Activated T-helper 2 cell treated with anti-CD3 and anti-CD28 coated beads, Interferon-gamma antibody, Interleukin-2, Interleukin-4, amounts not matched to agents 10 μg/mL and 5 μg/mL and 100 μg/mL, durations not matched to agents 14 hours and 24 hours and 36 hours (primary cell): ENCODE measurements around the gene ZKSCAN1. TPM values are rescaled to one million over a fixed set of nuclear protein-coding genes. Genes with fewer than 3 reads are reported as not detected.
"Not testable (repeated sequence)": the region's sequence is repeated elsewhere in the genome, so short reads cannot be mapped to it uniquely, and the experiment has no call there.

Experiments used
- DNase-seq: peaks from one replicate; pipeline ENCODE4 v3.0.0; 2021; ENCODE audit warnings: low spot score
- H3K27ac Mint-ChIP-seq: one replicate; pipeline ENCODE4 v1.8.0; 2021; ENCODE audit warnings: mixed read lengths
- H3K27me3 Mint-ChIP-seq: one replicate; pipeline ENCODE4 v1.8.0; 2021; ENCODE audit warnings: low read depth, mixed read lengths
- H3K36me3 Mint-ChIP-seq: one replicate; pipeline ENCODE4 v1.8.0; 2021; ENCODE audit warnings: low read depth, mixed read lengths
- H3K4me1 Mint-ChIP-seq: one replicate; pipeline ENCODE4 v1.8.0; 2021; ENCODE audit warnings: low read depth, mixed read lengths
- H3K4me3 Mint-ChIP-seq: one replicate; pipeline ENCODE4 v1.8.0; 2021; ENCODE audit warnings: low read depth, mild to moderate bottlenecking, moderate library complexity, mixed read lengths
- H3K9me3 Mint-ChIP-seq: one replicate; pipeline ENCODE4 v1.8.0; 2021; ENCODE audit warnings: mixed read lengths
- intact Hi-C: fragments of 100-400 bp; cut with micrococcal nuclease; formaldehyde crosslinking; loops from one replicate; pipeline ENCODE4 v1.15.1; 2023
- total RNA-seq: library from RNA; stranded (reverse); gene quantifications from 2 replicates; pipeline ENCODE4 v1.2.3, GENCODE V29; 2022

ZKSCAN1 gene
- total RNA-seq, 1 donor from 2014 or later, result 59.0 TPM

DNA sequence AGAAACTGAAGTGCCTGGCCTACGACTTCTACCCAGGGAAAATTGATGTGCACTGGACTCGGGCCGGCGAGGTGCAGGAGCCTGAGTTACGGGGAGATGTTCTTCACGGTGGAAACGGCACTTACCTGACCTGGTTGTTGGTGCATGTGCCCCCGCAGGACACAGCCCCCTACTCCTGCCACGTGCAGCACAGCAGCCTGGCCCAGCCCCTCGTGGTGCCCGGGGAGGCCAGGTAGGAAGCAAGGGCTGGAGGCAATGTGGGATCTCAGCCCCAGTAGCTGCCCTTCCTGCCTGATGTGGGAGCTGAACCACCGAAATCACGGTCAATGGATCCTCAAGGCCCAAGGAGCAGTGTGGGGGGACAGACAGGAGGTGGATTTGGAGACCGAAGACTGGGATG, 28.1 kb upstream of the ZKSCAN1 start:
- peaks cover 20% of the 10 kb centered on the region for H3K27me3 Mint-ChIP-seq
- DNase-seq, H3K36me3 Mint-ChIP-seq, intact Hi-C loops, H3K4me1 Mint-ChIP-seq, H3K9me3 Mint-ChIP-seq, H3K4me3 Mint-ChIP-seq, H3K27ac Mint-ChIP-seq: not testable (repeated sequence)

DNA sequence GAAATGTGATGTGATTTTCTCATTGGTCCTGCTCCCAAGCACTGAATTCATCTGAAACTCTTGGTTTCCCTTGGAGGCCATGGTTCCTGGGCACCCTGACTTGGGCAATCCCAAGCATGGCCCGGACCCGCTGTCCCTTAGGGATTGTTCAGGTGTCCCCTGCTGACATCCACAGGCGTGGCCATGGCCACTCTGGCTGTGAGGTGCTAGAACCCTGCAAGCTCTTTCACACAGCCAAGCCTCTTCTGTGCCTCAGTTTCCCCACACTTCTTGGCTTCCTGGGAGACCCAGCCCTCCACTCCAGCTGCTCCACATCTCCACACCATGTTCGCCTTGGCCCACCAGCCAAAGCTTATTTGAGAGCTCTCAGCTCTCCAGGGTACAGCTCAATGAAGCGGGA, 27.6 kb upstream of the ZKSCAN1 start:
- intact Hi-C loops, result no loop called here
- Mint-ChIP-seq H3K4me3 (no peak overlapping the region), H3K27me3 (peaks cover 16% of the 10 kb centered on the region), H3K4me1 (peaks cover 6% of the 10 kb centered on the region), H3K36me3 (no peaks in the 10 kb centered on the region), H3K27ac (no peak overlapping the region), H3K9me3 (peaks cover under 1% of the 10 kb centered on the region)
- no peak for DNase-seq

DNA sequence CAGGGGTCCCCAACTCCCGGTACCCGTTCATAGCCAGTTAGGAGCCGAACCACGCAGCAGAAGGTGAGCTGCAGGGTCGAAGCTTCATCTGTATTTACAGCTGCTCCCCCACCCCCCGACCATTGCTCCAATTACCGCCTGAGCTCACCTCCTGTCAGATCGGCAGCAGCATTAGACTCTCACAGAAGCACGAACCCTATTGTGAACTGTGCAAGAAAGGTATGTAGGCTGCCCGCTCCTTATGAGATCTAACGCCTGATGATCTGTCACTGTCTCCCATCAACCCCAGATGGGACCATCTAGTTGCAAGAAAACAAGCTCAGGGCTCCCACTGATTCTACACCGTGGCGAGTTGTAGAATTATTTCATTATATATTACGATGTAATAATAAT, 24.9 kb upstream of the ZKSCAN1 start:
- H3K4me3 Mint-ChIP-seq, result no peak overlapping the region
- DNase-seq, result no peak
- intact Hi-C loops, result loop anchor here (1.0 to 5.0 kb wide), 3 partner anchors 77 to 142 kb away; partner anchors contain the start of gene ZNF3
- peaks cover 9% of the 10 kb centered on the region for H3K27me3 Mint-ChIP-seq
- H3K9me3 Mint-ChIP-seq, result no peaks in the 10 kb centered on the region
- no peak overlapping the region for H3K27ac Mint-ChIP-seq
- H3K36me3 Mint-ChIP-seq, result no peaks in the 10 kb centered on the region
- peaks cover 4% of the 10 kb centered on the region for H3K4me1 Mint-ChIP-seq

DNA sequence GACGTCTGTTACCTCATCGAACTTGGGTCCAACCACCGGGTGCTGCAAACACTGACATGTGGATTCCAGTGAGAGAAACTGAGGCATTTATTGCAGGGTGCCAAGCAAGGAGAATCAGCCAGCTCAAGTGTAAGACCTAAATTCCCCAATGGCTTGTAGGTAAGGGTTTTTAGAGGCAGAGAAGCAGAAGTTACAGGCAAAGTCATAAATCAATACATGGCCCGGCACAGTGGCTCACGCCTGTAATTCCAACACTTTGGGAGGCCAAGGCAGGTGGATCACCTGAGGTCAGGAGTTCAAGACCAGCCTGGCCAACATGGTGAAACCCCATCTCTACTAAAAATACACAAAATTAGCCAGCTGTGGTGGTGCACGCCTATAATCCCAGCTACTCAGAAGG, 23.9 kb upstream of the ZKSCAN1 start:
- intact Hi-C loops, result loop anchor here (5.0 kb wide), 2 partner anchors 91 to 141 kb away; partner anchors contain the start of gene ZNF3
- not testable (repeated sequence) for H3K4me1 Mint-ChIP-seq, H3K9me3 Mint-ChIP-seq, H3K27me3 Mint-ChIP-seq, H3K36me3 Mint-ChIP-seq, H3K4me3 Mint-ChIP-seq, H3K27ac Mint-ChIP-seq, DNase-seq

DNA sequence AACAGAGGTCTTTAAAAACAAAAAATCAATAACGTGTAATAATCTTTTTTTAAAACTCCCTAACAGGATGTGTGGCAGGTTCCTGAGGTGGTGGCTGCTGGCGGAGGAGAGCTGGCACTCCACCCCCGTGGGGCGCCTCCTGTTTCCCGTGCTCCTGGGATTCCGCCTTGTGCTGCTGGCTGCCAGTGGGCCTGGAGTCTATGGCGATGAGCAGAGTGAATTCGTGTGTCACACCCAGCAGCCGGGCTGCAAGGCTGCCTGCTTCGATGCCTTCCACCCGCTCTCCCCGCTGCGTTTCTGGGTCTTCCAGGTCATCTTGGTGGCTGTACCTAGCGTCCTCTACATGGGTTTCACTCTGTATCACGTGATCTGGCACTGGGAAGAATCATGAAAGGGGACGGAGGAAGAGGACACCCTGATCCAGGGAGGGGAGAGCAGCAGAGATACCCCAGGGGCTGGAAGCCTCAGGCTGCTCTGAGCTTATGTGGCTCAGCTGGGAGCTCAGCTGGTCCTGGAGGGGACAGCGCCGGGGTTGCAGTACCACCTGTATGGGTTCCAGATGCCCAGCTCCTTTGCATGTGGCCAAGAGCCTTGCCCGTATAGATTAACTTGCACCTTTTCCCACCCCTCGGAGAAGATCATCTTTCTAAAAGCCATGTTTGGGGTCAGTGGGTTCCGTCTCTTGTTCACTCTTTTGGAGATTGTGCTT, 22.9 kb upstream of the ZKSCAN1 start:
- intact Hi-C loops, result loop anchor here (5.0 kb wide), 2 partner anchors 90 to 140 kb away; partner anchors contain the start of gene ZNF3
- no peaks in the 10 kb centered on the region for H3K36me3 Mint-ChIP-seq
- H3K4me1 Mint-ChIP-seq, result peaks cover 11% of the 10 kb centered on the region
- H3K4me3 Mint-ChIP-seq, result no peak overlapping the region
- peaks cover 5% of the 10 kb centered on the region for H3K27me3 Mint-ChIP-seq
- no peaks in the 10 kb centered on the region for H3K9me3 Mint-ChIP-seq
- H3K27ac Mint-ChIP-seq, result no peak overlapping the region
- DNase-seq, result no peak

DNA sequence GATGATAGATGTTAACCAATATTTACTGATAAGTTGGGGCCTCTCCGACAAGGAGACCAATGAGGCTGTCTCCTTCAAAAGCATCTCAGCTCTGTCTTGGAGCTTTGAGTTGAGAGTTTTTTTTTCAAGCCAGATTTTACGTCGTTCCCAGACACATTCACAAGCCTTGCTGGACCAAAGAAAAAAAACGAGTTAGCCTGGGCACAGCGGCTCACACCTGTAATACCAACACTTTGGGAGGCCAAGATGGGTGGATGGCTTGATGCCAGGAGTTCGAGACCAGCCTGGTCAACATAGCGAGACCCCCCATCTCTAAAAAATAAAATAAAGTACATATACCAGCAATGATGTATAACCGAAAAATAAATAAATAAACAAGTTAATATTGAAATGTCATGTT, 20.6 kb upstream of the ZKSCAN1 start:
- no peaks in the 10 kb centered on the region for H3K27me3 Mint-ChIP-seq
- peaks cover 14% of the 10 kb centered on the region for H3K4me1 Mint-ChIP-seq
- H3K4me3 Mint-ChIP-seq, result no peak overlapping the region
- no peak overlapping the region for H3K27ac Mint-ChIP-seq
- no peaks in the 10 kb centered on the region for H3K9me3 Mint-ChIP-seq
- DNase-seq, result no peak
- H3K36me3 Mint-ChIP-seq, result no peaks in the 10 kb centered on the region
- intact Hi-C loops, result loop anchor here (1.0 to 5.0 kb wide), 3 partner anchors 58 to 137 kb away; partner anchors contain the start of gene ZNF3

DNA sequence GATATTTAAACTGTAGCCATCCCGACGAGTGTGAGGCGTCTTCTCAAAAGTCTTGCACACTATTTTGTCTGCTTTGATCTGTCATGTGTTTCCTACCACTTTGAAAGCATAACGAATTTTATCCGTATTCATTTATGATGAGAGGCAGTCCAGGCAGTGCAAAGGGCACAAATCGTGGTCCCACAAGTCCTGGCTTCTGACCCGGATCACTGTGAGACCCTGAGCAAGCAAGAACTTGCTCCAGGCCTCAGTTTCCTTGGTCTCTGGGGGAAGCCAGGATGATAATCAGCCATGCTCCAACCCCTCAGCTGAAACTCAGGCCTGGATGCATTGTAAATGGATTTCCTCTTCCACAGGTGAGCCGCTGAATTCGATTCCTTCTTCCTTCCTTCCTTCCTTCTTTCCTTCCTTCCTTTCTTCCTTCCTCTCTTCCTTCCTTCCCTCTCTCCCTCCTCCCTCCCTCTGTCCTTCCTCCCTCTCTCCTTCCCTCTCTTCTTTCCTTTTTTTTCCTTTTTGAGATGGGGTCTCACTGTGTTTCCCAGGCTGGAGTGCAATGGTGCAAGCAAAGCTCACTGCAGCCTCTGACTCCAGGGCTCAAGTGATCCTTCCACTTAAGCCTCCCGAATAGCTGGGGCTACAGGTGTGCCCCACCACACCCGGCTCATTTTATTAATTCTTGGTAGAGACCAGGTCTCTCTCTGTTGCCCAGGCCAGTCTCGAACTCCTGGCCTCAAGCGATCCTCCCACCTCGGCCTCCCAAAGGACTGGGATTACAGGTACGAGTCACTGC, 18.4 kb upstream of the ZKSCAN1 start:
- H3K27me3 Mint-ChIP-seq, result no peaks in the 10 kb centered on the region
- H3K4me1 Mint-ChIP-seq, result peaks cover 10% of the 10 kb centered on the region
- H3K9me3 Mint-ChIP-seq, result no peaks in the 10 kb centered on the region
- peak overlapping the region; percentile 83 for H3K27ac Mint-ChIP-seq
- intact Hi-C loops, result loop anchor here (1.0 kb wide), 1 partner anchor 18 kb away; the partner anchor contains the start of gene ZKSCAN1
- DNase-seq, result no peak
- H3K36me3 Mint-ChIP-seq, result no peaks in the 10 kb centered on the region
- peak overlapping the region; percentile 66 for H3K4me3 Mint-ChIP-seq

DNA sequence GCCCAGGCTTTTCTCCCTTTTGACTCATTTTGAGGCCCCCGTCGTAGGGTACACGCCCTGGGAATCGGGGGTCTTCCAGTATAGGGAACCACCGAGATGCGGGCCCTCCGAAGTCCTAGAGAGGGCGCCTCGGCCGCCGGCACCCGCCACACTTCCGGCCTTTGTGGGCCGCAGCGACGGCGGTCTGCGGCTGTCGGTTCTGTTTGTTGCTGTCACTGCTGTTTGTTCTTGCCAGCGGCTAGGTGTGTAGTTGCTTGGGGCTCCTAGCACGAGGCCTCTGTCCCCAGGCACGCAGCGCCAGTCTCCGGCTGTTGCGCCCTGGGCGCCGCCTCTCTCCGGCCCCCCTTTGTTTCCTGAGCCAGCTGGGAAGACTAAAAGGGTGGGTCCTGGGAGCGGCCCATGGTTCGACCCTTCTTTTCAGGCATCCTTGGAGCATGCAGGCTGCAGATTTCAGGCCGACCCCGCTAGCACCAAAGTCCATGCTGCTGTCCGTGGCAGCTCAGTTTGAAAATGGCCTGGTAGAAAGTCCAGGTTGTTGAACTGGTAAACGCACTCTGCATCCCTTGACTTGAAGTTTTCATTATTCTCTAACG, 17.8 kb upstream of the ZKSCAN1 start:
- Mint-ChIP-seq H3K36me3 (no peaks in the 10 kb centered on the region), H3K4me3 (peak overlapping the region; percentile 66), H3K9me3 (no peaks in the 10 kb centered on the region), H3K27ac (peak overlapping the region; percentile 83), H3K27me3 (no peaks in the 10 kb centered on the region), H3K4me1 (peaks cover 10% of the 10 kb centered on the region)
- peak; percentile 65 for DNase-seq
- intact Hi-C loops, result loop anchor here (1.0 kb wide), 1 partner anchor 18 kb away; the partner anchor contains the start of gene ZKSCAN1

DNA sequence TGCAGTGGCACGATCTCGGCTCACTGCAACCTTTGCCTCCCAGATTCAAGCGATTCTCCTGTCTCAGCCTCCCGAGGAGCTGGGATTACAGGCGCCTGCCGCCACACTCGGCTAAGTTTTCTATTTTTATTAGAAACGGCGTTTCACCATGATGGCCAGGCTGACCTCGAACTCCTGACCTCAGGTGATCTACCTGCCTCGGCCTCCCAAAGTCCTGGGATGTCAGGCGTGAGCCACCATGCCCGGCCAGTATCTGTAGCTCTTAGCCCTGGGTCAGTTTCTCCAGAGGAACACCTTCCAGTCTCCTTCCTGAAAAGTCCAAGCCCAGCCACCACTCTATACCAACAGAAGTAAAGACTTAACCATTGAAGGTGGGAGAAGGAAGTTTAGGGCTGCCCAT, 15.2 kb upstream of the ZKSCAN1 start:
- H3K4me3 Mint-ChIP-seq, result no peak overlapping the region
- H3K27ac Mint-ChIP-seq, result no peak overlapping the region
- no peak for DNase-seq
- H3K27me3 Mint-ChIP-seq, result no peaks in the 10 kb centered on the region
- peaks cover 10% of the 10 kb centered on the region for H3K4me1 Mint-ChIP-seq
- intact Hi-C loops, result no loop called here
- no peaks in the 10 kb centered on the region for H3K36me3 Mint-ChIP-seq
- H3K9me3 Mint-ChIP-seq, result no peaks in the 10 kb centered on the region

DNA sequence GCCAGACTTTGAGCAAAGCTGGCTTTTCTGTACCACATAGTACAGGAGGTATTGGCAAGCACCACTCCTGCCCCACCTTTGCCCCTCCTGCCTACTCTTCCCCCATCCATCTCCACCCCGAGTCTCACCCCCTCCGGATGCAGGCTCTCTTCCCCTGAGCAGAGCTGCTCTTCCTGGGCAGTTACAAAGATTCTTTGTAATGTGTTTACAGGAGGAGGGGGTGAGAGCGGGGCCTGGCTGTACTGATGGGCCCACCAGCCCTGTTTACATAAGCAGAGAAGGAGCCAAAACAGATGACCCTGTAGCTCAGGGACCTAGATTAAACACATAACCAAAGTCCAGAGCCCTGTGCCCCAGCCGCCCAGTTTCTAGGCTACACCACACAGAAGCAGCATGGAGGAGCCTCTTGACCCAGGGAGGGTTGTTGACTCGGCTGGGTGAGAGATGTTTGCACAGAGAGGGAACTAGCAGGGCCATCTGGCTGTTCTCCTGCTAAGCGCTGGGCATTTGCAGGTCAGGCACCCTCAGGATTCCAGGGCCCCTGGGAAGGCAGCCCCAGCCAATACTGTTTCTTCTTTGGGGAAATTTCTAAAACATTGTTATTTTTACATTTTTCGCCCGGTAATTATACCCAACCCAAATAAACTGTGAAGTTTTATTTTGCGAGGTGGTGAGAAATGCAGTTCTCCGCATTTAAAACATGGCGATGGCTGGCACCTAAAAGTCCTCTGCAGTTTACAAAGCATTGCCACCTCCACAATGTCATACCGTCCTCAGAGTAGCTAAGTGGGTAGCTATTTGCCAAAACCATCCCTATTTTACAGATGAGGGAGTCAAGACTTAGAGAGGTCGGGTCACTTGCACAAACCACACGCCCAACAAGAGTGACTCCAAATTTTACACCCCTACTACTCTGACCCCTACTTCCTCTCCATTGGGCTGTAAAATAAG, 11.4 kb upstream of the ZKSCAN1 start:
- H3K4me1 Mint-ChIP-seq, result peaks cover 3% of the 10 kb centered on the region
- intact Hi-C loops, result no loop called here
- H3K4me3 Mint-ChIP-seq, result no peak overlapping the region
- H3K36me3 Mint-ChIP-seq, result no peaks in the 10 kb centered on the region
- DNase-seq, result no peak
- no peaks in the 10 kb centered on the region for H3K9me3 Mint-ChIP-seq
- H3K27me3 Mint-ChIP-seq, result peaks cover 7% of the 10 kb centered on the region
- H3K27ac Mint-ChIP-seq, result no peak overlapping the region

DNA sequence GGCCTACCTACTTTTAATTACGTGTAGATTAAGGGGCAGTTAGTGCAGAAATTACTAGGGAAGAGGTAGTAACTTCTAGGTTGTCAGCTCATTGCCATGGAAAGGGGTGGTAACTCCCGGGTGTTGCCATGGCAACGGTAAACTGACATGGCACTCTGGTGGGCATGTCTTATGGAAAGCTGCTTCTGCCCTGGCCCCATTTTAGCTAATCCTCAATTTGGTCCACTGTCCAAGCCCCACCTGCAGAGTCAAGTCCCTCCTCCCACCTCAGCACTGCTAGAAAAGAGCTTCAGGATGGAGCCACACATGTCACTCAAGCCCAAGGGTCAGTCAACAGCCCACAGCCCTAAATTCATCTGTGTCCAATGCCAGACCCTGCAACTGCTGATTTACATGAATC, 7.5 kb upstream of the ZKSCAN1 start:
- intact Hi-C loops, result no loop called here
- H3K36me3 Mint-ChIP-seq, result no peaks in the 10 kb centered on the region
- no peak overlapping the region for H3K27ac Mint-ChIP-seq
- no peak overlapping the region for H3K4me3 Mint-ChIP-seq
- DNase-seq, result no peak
- H3K9me3 Mint-ChIP-seq, result no peaks in the 10 kb centered on the region
- peaks cover 3% of the 10 kb centered on the region for H3K4me1 Mint-ChIP-seq
- peaks cover 7% of the 10 kb centered on the region for H3K27me3 Mint-ChIP-seq

DNA sequence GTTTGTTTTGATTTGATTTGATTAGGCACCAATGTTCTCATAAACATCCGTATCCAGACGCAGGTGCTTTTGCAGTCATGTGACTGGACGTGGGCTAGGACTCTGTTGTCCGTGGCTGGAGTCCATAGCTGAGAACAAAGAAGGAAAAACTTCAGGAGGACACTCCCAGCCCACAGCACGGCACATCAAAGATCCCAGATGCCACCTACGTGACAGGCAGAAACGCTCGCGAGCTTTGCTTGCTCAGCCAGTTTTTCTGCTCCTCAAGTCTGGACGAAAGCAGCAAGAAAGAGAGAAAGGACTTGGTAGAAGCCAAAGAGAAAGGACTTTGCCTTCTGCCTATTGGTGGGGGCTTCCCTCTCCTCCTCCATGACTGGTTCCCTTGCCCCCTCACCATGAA, 6.9 kb upstream of the ZKSCAN1 start:
- Mint-ChIP-seq H3K27me3 (peaks cover 7% of the 10 kb centered on the region), H3K27ac (no peak overlapping the region), H3K4me1 (peaks cover 3% of the 10 kb centered on the region), H3K4me3 (no peak overlapping the region), H3K36me3 (no peaks in the 10 kb centered on the region), H3K9me3 (no peaks in the 10 kb centered on the region)
- DNase-seq, result no peak
- intact Hi-C loops, result no loop called here
